Germinal center (tissue), 1 donor: ENCODE measurements around the gene TGIF2LX.
"Not testable (repeated sequence)": the region's sequence is repeated elsewhere in the genome, so short reads cannot be mapped to it uniquely, and the experiment has no call there.

ENCODE experiments used
- DNase-seq: peaks from one replicate; pipeline ENCODE4 v3.0.0; 2012; ENCODE audit warnings: mixed read lengths, low spot score

Gene TGIF2LX

DNA sequence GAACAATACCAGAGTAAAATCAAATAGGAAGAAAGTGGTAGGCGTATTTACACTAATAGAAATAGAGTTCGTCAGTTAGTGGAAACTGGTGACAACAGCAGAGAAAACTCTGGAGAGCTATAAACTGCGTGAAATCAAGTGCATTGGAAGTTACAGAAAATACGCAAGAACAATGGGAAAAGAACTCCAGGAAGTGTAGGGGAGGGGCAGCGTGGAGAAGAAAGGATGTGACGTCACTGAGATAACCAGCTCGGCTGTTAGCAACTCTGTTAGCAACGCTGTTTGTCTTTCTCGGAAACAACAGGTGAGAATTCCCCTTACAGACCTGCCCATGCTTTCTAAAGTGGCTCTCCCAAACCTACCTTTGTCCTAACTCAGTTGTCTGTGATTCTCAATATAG lies at the start of gene TGIF2LX:
TSS of gene TGIF2LX (plus strand) at position 244 of the 400 bp plus-strand sequence. CDS start 178 bp downstream, outside the sequence.
- not testable (repeated sequence) for DNase-seq

DNA sequence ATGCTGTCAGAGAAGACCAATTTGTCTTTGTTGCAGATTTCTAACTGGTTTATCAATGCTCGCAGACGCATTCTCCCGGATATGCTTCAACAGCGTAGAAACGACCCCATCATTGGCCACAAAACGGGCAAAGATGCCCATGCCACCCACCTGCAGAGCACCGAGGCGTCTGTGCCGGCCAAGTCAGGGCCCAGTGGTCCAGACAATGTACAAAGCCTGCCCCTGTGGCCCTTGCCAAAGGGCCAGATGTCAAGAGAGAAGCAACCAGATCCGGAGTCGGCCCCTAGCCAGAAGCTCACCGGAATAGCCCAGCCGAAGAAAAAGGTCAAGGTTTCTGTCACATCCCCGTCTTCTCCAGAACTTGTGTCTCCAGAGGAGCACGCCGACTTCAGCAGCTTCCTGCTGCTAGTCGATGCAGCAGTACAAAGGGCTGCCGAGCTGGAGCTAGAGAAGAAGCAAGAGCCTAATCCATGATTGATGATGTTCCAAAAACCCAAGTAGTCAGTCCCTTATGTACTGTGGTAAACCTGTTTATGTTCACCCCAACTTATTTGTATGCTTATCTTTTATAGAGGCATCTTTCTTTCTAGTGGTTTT lies 728 bp downstream of the TGIF2LX start:
- not testable (repeated sequence) for DNase-seq

DNA sequence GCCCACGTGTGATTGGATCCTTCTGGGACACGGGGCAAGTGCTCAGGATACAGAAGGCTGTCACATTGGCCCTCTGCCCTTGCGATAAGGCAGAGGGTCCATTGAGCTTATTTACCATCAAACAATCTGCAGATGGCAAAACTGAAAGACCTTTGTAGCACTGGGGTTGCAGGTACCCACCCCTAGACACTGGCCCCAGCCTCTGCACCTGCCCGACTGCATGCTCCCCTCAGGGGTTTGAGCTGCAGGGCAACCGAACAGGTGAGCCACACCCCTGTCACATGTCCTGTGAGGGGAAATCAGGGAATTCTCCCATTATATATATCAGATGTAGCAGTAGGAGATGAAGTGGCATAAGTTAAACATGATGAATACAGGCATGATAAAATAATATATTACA lies 21.4 kb downstream of the TGIF2LX start:
- not testable (repeated sequence) for DNase-seq

DNA sequence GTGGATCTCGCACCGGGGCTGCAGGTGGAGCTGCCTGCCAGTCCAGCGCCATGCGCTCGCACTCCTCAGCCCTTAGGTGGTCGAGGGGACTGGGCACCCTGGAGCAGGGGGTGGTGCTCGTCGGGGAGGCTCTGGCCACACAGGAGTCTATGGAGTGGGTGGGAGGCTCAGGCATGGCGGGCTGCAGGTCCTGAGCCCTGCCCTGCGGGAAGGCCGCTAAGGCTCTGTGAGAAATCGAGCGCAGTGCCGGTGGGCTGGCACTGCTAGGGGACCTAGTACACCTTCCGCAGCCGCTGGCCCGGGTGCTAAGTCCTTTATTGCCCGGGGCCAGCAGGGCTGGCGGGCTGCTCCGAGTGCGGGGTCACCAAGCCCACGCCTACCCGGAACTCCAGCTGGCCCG lies 43.9 kb downstream of the TGIF2LX start:
- not testable (repeated sequence) for DNase-seq
